H1 (cell line): ENCODE data around the gene HSPA1L.

Experiments used
- GABPA ChIP-seq: IDR thresholded peaks from 2 replicates; pipeline ENCODE4 v1.6.1; 2011; ENCODE audit warnings: mild to moderate bottlenecking, low read length, moderate library complexity, borderline replicate concordance; ENCODE audit not compliant: insufficient read depth
- POU5F1 ChIP-seq: IDR thresholded peaks from 2 replicates; pipeline ENCODE4 v1.6.1; 2011; ENCODE audit warnings: low read depth, mild to moderate bottlenecking, low read length, moderate library complexity
- SIX5 ChIP-seq: IDR thresholded peaks from 2 replicates; pipeline ENCODE4 v1.6.1; 2011; ENCODE audit warnings: mild to moderate bottlenecking, low read depth, low read length
- TAF1 ChIP-seq: IDR thresholded peaks from 2 replicates; pipeline ENCODE4 v1.6.1; 2011; ENCODE audit warnings: mild to moderate bottlenecking, low read depth, low read length
- TF ChIP-seq, protein P1 (sequence below), 3 experiments: IDR thresholded peaks; 1 replicate in 2 of 3; 2 replicates in 1 of 3; pipeline versions ENCODE4 v1.5.1 to v1.6.1; 2011; ENCODE audit warnings: low read length in 3 of 3, mild to moderate bottlenecking in 3 of 3, inconsistent platforms in 2 of 3, low read depth in 1 of 3, moderate library complexity in 1 of 3; ENCODE audit not compliant: insufficient read depth in 1 of 3; ENCODE audit errors: control extremely low read depth in 1 of 3
- TF ChIP-seq, protein P2 (sequence below): IDR thresholded peaks from 2 replicates; pipeline ENCODE4 v1.6.1; 2012; ENCODE audit warnings: inconsistent platforms

DNA sequence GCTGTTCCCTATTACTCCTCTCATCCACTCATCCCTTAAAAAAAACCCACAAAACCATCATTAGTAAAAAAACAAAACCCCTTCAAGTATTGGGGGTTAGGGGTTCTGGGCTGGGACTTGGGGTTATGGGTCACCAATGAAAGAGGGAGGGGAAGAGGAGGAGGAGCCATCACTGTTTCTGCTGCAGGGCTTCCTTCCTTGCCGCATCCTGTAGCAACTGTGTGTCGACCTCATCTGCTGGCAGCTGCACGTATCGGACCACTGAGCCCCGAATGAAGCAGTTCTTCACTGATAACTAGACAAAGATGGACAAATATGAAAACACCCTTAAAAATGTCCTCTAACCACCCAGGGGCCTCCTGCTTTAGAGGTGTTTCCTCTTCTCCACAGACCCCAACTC lies 17.5 kb downstream of the HSPA1L start:
- no peak for TF ChIP-seq TAF1
- TF ChIP-seq SIX5: no peak
- TF ChIP-seq, protein P1, sequence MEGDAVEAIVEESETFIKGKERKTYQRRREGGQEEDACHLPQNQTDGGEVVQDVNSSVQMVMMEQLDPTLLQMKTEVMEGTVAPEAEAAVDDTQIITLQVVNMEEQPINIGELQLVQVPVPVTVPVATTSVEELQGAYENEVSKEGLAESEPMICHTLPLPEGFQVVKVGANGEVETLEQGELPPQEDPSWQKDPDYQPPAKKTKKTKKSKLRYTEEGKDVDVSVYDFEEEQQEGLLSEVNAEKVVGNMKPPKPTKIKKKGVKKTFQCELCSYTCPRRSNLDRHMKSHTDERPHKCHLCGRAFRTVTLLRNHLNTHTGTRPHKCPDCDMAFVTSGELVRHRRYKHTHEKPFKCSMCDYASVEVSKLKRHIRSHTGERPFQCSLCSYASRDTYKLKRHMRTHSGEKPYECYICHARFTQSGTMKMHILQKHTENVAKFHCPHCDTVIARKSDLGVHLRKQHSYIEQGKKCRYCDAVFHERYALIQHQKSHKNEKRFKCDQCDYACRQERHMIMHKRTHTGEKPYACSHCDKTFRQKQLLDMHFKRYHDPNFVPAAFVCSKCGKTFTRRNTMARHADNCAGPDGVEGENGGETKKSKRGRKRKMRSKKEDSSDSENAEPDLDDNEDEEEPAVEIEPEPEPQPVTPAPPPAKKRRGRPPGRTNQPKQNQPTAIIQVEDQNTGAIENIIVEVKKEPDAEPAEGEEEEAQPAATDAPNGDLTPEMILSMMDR (IDR thresholded peaks at IDR 0.05; ENCODE audit: control extremely low read depth in 1 of 3, insufficient read depth in 1 of 3, low read depth in 1 of 3, low read length in 3 of 3): no peak
- TF ChIP-seq GABPA: no peak
- no peak for TF ChIP-seq POU5F1
- TF ChIP-seq, protein P2, sequence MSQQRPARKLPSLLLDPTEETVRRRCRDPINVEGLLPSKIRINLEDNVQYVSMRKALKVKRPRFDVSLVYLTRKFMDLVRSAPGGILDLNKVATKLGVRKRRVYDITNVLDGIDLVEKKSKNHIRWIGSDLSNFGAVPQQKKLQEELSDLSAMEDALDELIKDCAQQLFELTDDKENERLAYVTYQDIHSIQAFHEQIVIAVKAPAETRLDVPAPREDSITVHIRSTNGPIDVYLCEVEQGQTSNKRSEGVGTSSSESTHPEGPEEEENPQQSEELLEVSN: no peak
